Adrenal gland (tissue), 19 donors: ENCODE results near the gene MKRN1. TPM values are rescaled to one million over a fixed set of nuclear protein-coding genes. Genes with fewer than 3 reads are reported as not detected.

Experiments used
- DNase-seq, 7 donors: peaks; one replicate each; pipeline ENCODE4 v3.0.0-alpha.2; 2019 to 2020
- H3K27ac ChIP-seq, 5 donors: fragments of 200-600 bp; sonication (generic) in 4 of 5; 1 replicate in 3 of 5; 2 replicates in 2 of 5; pipeline versions ENCODE4 v1.5.1 to v1.8.0; 2016 to 2020; ENCODE audit warnings: mild to moderate bottlenecking in 1 of 5
- H3K27me3 ChIP-seq: fragments of 200-600 bp; 2 replicates; pipeline ENCODE4 v1.8.0; 2021
- H3K36me3 ChIP-seq, 2 donors: fragments of 200-600 bp; replicated peaks in 1 of 2; 1 replicate in 1 of 2; 2 replicates in 1 of 2; pipeline versions ENCODE4 v1.5.1 to v1.8.0; 2018 to 2022
- H3K4me1 ChIP-seq, 2 donors: fragments of 200-600 bp; replicated peaks in 1 of 2; 1 replicate in 1 of 2; 2 replicates in 1 of 2; pipeline versions ENCODE4 v1.5.1 to v1.8.0; 2018 to 2021
- H3K4me3 ChIP-seq, 4 donors: fragments of 200-600 bp; sonication (generic) in 3 of 4; one replicate each; pipeline ENCODE4 v1.5.1; 2016 to 2018
- H3K9me3 ChIP-seq, 3 donors: fragments of 200-600 bp; sonication (generic) in 1 of 3; replicated peaks in 1 of 3; 1 replicate in 2 of 3; 2 replicates in 1 of 3; pipeline versions ENCODE4 v1.5.1 to v1.8.0; 2016 to 2021
- POLR2A ChIP-seq, 2 donors: fragments of 450-650 bp; IDR thresholded peaks; one replicate each; pipeline ENCODE4 v1.6.1; 2017; ENCODE audit warnings: antibody characterized with exemption in 2 of 2, mild to moderate bottlenecking in 2 of 2, moderate library complexity in 1 of 2
- WGBS, 4 donors: extraction: QIAGEN DNeasy Blood & Tissue Kit in 2 of 4; methylation state at CpG; one replicate each; pipeline versions ENCODE4 v1.1.5 to v1.1.7; 2013 to 2017; 5-methylcytosine and 5-hydroxymethylcytosine counted together
- intact Hi-C, 2 donors: fragments of 100-400 bp; cut with DNase I; formaldehyde crosslinking; loops; one replicate each; pipeline versions ENCODE4 v1.14.1 to v1.15.0; 2022 to 2023
- long read RNA-seq, 10 donors: library from polyadenylated mRNA in 3 of 10; unstranded in 2 of 10; stranded (forward) in 1 of 10; transcript quantifications; one replicate each; pipeline ENCODE4 v2.0.0 and lab custom pipeline, GENCODE V29; 2021 to 2026
- polyA plus RNA-seq, 3 donors: library from polyadenylated mRNA; stranded (reverse); fragments of 200-250 nt in 2 of 3; fragments of 350-450 nt in 1 of 3; fragmentation: Illumina TruSeq in 1 of 3; extraction: RNeasy Lipid Tissue Mini Kit (QIAGEN cat#74804) in 1 of 3; gene quantifications; one replicate each; pipeline ENCODE4 v1.2.3, GENCODE V29; 2013 to 2014
- total RNA-seq, 9 donors: library from RNA; depleted of rRNA in 4 of 9; stranded (reverse); fragments of >200 nt in 4 of 9; fragments of 120-200 nt in 1 of 9; fragmentation: NEBNext Ultra II Directional in 1 of 9; extraction: Animal tissue kit (Norgen Biotek cat#: 25700) in 1 of 9; gene quantifications; one replicate each; pipeline versions ENCODE4 v1.1.0 to v1.2.4, GENCODE V29; 2013 to 2023
- TF ChIP-seq, protein P1 (sequence below), 6 experiments: fragments of 450-650 bp in 4 of 6; fragments of 200-600 bp in 2 of 6; sonication (generic) in 1 of 6; IDR thresholded peaks; 1 replicate in 5 of 6; 2 replicates in 1 of 6; pipeline versions ENCODE4 v1.5.1 to v1.8.0; 2016 to 2021; ENCODE audit warnings: antibody characterized with exemption in 6 of 6, mild to moderate bottlenecking in 2 of 6, moderate library complexity in 1 of 6
- donor health status: healthy with polysubstance abuse.
- donor health status: Bipolar disorder and iron deficiency.
- donor health status: DM: yes; HTN: yes; CAD: no.
- donor health status: DM: no; HTN: no; CAD: no.
- donor health status: DM: no; HTN: no; CAD: no.
- donor health status: DM: yes; HTN: yes; CAD: no.

MKRN1 gene, protein sequence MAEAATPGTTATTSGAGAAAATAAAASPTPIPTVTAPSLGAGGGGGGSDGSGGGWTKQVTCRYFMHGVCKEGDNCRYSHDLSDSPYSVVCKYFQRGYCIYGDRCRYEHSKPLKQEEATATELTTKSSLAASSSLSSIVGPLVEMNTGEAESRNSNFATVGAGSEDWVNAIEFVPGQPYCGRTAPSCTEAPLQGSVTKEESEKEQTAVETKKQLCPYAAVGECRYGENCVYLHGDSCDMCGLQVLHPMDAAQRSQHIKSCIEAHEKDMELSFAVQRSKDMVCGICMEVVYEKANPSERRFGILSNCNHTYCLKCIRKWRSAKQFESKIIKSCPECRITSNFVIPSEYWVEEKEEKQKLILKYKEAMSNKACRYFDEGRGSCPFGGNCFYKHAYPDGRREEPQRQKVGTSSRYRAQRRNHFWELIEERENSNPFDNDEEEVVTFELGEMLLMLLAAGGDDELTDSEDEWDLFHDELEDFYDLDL
- 100 to 1,000 TPM in 1 of 9 donors, 10 to 100 TPM in 8; 48.7 to 105 (median 63.2) TPM for total RNA-seq
- polyA plus RNA-seq = 10 to 100 TPM; 43.7 to 64.0 (median 49.4) TPM
- long read RNA-seq, donor 1, transcript MKRN1-202 (5 exons, 1,601 nt) = major isoform, 8 of 11 reads
- long read RNA-seq, donor 1, partial matches to known transcripts = 0 of 11 reads
- long read RNA-seq, donor 1, other reads (novel, unspliced or antisense) = 0 of 11 reads
- long read RNA-seq, donor 2, transcript MKRN1-201 (8 exons, 3,151 nt) = major isoform, 12 of 23 reads
- long read RNA-seq, donor 2, transcript MKRN1-202 (5 exons, 1,601 nt) = minor isoform, 9 of 23 reads
- long read RNA-seq, donor 2, partial matches to known transcripts = 0 of 23 reads
- long read RNA-seq, donor 2, other reads (novel, unspliced or antisense) = 0 of 23 reads
- long read RNA-seq, donor 3, transcript MKRN1-201 (8 exons, 3,151 nt) = minor isoform, 5 of 13 reads
- long read RNA-seq, donor 3, transcript MKRN1-202 (5 exons, 1,601 nt) = major isoform, 7 of 13 reads
- long read RNA-seq, donor 3, partial matches to known transcripts = 0 of 13 reads
- long read RNA-seq, donor 3, other reads (novel, unspliced or antisense) = 0 of 13 reads
- long read RNA-seq, donor 4, partial matches to known transcripts = 1 of 11 reads
- long read RNA-seq, donor 4, other reads (novel, unspliced or antisense) = 4 of 11 reads
- long read RNA-seq, donor 5, transcript MKRN1-202 (5 exons, 1,601 nt) = minor isoform, 13 of 193 reads
- long read RNA-seq, donor 5, transcript MKRN1-201 (8 exons, 3,151 nt) = major isoform, 159 of 193 reads
- long read RNA-seq, donor 5, partial matches to known transcripts = 3 of 193 reads
- long read RNA-seq, donor 5, other reads (novel, unspliced or antisense) = 17 of 193 reads
- long read RNA-seq, donor 6, partial matches to known transcripts = 0 of 3 reads
- long read RNA-seq, donor 6, other reads (novel, unspliced or antisense) = 2 of 3 reads
- long read RNA-seq, donor 7, transcript MKRN1-202 (5 exons, 1,601 nt) = major isoform, 6 of 8 reads
- long read RNA-seq, donor 7, partial matches to known transcripts = 0 of 8 reads
- long read RNA-seq, donor 7, other reads (novel, unspliced or antisense) = 0 of 8 reads
- long read RNA-seq, donor 8, transcript MKRN1-201 (8 exons, 3,151 nt) = major isoform, 20 of 34 reads
- long read RNA-seq, donor 8, transcript MKRN1-202 (5 exons, 1,601 nt) = minor isoform, 13 of 34 reads
- long read RNA-seq, donor 8, partial matches to known transcripts = 0 of 34 reads
- long read RNA-seq, donor 8, other reads (novel, unspliced or antisense) = 0 of 34 reads
- long read RNA-seq, donor 9, transcript MKRN1-202 (5 exons, 1,601 nt) = major isoform, 11 of 23 reads
- long read RNA-seq, donor 9, transcript MKRN1-201 (8 exons, 3,151 nt) = major isoform, 11 of 23 reads
- long read RNA-seq, donor 9, partial matches to known transcripts = 0 of 23 reads
- long read RNA-seq, donor 9, other reads (novel, unspliced or antisense) = 0 of 23 reads
- long read RNA-seq, donor 10, partial matches to known transcripts = 0 of 7 reads
- long read RNA-seq, donor 10, other reads (novel, unspliced or antisense) = 0 of 7 reads

DNA sequence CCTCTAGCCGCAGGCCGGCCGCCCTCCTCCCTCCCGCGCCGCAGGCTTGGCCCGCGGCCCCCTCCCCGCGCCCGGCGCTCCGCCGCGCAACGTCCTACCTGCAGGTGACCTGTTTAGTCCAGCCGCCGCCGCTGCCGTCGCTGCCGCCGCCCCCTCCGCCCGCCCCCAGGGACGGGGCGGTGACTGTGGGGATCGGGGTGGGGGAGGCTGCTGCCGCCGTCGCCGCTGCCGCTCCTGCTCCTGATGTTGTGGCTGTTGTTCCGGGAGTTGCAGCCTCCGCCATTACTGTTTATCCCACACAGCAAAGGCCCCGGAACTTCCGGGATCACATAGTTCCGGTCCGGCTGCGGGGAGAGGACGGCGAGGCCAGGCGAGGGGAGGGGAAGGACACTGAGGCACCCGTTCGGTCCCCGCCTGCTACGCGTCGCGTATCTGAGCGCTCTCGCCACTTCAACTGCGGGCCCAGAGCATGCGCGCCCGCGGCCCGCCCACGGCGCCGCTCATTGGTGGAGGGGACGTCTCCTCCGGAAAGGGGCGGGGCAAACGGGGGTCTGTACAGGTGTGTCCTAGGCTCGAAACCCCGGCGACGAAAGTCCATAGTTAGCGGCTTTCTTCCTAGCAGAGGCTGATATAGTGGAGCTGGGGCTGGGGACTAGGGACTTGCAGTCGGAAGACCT lies at the start of gene MKRN1:
MKRN1 (minus strand) TSS at position 444 of the 677 bp plus-strand sequence; CDS start at position 283, 161 bp downstream.
- intact Hi-C loops = no loop called here
- Histone ChIP-seq H3K4me3 (peak within 1 kb of the TSS; percentile 89 to 97 (median 92)), H3K36me3 (no peaks in the 10 kb centered on the region), H3K27me3 (no peaks in the 10 kb centered on the region), H3K9me3 (no peaks in the 10 kb centered on the region), H3K4me1 (peaks cover 10 to 33% of the 10 kb centered on the region in 2 donors), H3K27ac (peak within 1 kb of the TSS; percentile 65 to 97 (median 86))
- TF ChIP-seq, protein P1, sequence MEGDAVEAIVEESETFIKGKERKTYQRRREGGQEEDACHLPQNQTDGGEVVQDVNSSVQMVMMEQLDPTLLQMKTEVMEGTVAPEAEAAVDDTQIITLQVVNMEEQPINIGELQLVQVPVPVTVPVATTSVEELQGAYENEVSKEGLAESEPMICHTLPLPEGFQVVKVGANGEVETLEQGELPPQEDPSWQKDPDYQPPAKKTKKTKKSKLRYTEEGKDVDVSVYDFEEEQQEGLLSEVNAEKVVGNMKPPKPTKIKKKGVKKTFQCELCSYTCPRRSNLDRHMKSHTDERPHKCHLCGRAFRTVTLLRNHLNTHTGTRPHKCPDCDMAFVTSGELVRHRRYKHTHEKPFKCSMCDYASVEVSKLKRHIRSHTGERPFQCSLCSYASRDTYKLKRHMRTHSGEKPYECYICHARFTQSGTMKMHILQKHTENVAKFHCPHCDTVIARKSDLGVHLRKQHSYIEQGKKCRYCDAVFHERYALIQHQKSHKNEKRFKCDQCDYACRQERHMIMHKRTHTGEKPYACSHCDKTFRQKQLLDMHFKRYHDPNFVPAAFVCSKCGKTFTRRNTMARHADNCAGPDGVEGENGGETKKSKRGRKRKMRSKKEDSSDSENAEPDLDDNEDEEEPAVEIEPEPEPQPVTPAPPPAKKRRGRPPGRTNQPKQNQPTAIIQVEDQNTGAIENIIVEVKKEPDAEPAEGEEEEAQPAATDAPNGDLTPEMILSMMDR (IDR thresholded peaks at IDR 0.05) = no peak
- TF ChIP-seq POLR2A (IDR thresholded peaks at IDR 0.05) = peak; percentile 37 to 88
- WGBS, 4 donors = 0 to 1% (median 0%) methylated on average over 5 to 71 of the region's 71 CpGs; no CpG with 5 or more reads in 1 of the 4 donors
- DNase-seq = peak; percentile 93 to 97 (median 96)

DNA sequence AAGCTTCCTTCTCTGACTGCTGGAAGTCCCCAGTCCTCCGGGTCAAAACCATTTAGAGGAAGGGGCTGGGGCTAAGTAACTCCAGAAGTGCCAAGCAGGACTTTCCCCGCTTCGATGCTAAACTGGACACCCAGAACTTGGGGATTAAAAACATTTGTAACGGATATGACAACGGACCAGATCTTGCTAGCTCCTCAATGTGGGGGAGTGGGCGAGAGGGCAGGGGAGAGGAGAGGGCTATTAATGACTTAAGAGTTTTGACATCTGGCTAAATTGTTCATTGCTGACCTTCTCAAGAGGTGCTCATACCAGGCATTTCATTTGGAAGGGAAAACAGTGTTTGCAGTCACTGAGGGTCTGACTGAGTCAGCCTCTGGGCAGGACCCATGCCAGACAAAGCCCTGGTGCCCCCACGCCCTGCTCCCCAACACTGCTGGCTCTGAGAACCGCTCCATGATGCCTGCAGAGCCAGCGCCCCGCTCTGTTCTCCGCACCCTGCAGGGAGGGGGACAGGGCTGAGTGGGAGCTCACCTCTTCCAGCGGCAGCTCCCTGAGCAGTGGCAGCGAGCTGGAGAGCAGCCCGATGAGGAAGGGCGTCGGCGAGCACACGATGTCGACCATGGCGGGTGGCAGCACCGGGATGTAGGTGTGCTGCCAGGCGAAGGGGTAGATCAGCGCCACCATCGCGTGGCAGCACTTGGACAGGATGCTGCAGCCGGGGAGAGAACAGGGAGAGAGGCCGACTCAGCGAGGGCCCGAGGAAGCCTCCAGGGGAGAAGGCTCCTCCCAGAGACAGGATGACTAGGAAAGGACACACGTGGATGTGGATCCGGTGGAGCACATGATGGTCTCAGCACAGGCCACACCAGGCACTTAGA lies 47.7 kb upstream of the MKRN1 start:
- Histone ChIP-seq H3K9me3 (no peaks in the 10 kb centered on the region), H3K36me3 (no peaks in the 10 kb centered on the region), H3K4me3 (no peak overlapping the region), H3K4me1 (no peaks in the 10 kb centered on the region), H3K27ac (no peak overlapping the region), H3K27me3 (no peaks in the 10 kb centered on the region)
- no peak for DNase-seq
- no peak for TF ChIP-seq POLR2A (IDR thresholded peaks at IDR 0.05)
- TF ChIP-seq, protein P1 (IDR thresholded peaks at IDR 0.05) = no peak
- WGBS, 4 donors = 80 to 84% (median 82%) methylated on average over 26 to 31 of the region's 31 CpGs
- intact Hi-C loops = no loop called here
